H54 (cell line): Measurements from ENCODE around the gene MEIS1.

Experiments used
- DNase-seq: peaks from one replicate; pipeline ENCODE4 v3.0.0; 2011; ENCODE audit warnings: low spot score, mixed read lengths; ENCODE audit not compliant: insufficient read length
- FAIRE-seq: peaks from 3 replicates; lab custom pipeline; 2011; peaks lifted over from hg19 to GRCh38; lab: Jason Lieb, UNC
- POLR2A ChIP-seq: IDR thresholded peaks from 2 replicates; pipeline ENCODE4 v1.6.1; 2011; ENCODE audit warnings: low read depth, mild to moderate bottlenecking, low read length

Gene MEIS1

GRCh38 chr2:66548422-66548821, 113.5 kb downstream of the MEIS1 start:
- FAIRE-seq (no peak), DNase-seq (no peak)
- TF ChIP-seq POLR2A = no peak

- no peak for TF ChIP-seq POLR2A
- FAIRE-seq = no peak
- DNase-seq = no peak
Measured at GRCh38 chr2:66550826-66551225, 115.9 kb downstream of the MEIS1 start.

GRCh38 chr2:66553370-66553769, 118.4 kb downstream of the MEIS1 start:
- no peak for TF ChIP-seq POLR2A
- FAIRE-seq (no peak), DNase-seq (no peak)

GRCh38 chr2:66555091-66555490, 120.2 kb downstream of the MEIS1 start:
- no peak for FAIRE-seq
- DNase-seq = no peak
- TF ChIP-seq POLR2A = no peak

- TF ChIP-seq POLR2A = no peak
- FAIRE-seq (no peak), DNase-seq (no peak)
Measured at GRCh38 chr2:66555501-66556324, 120.8 kb downstream of the MEIS1 start.

DNA sequence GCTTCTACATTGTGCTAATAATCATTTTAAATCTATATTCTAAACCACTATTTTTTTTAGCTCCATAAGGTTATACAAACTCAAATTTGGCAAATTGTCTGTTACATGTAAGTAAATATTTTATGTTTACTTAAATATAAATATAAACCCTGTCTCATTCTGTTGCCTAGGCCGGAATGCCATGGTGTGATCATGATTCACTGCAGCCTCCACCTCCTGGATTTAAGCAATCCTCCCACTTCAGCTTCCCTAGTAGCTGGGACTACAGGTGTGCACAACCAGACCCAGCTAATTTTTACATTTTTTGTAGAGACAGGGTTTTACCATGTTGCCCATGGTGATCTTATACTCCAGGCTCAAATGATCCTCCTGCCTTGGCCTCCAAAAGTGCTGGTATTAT, 124.7 kb downstream of the MEIS1 start:
- no peak for DNase-seq
- TF ChIP-seq POLR2A = no peak
- no peak for FAIRE-seq

DNA sequence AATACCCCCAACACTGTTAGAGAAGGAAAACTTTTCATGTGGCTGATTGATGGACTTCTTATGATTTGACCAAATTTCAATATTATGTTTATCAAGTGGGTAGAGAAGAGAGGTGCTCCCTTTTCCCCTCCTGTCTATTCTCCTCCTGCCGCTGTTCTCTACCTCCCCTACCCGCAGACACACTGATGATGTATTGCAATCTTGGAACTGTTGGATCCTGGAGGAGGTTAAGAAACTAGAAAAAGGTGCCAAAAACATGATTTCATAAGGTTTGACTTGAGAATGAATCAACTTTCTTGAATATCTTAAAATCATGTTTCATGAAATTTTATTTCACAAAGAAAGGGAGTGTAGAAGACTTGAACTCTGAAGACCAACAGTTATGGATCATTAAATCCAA, 125.8 kb downstream of the MEIS1 start:
- FAIRE-seq = no peak
- no peak for TF ChIP-seq POLR2A
- DNase-seq = no peak

- no peak for TF ChIP-seq POLR2A
- FAIRE-seq = no peak
- no peak for DNase-seq
Measured at GRCh38 chr2:66561645-66562303, 126.8 kb downstream of the MEIS1 start.

DNA sequence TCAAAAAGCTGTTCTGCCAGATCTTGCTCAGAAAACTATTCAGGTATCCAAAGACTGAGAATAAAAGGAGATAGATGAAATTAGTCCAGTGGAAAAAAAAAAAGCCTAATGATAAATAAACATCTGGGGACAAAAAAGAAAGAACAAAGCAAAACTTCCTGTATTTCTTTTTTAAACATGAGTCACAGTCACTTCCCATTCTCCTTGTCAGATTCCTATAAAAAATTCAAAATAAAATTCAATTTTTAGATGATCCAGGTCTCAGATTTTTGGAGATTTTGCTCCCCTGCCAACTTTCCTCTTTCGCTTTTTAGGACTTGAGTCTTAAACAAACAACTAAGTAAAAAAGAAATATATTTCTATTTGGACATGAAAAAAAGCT, 127.4 kb downstream of the MEIS1 start:
- FAIRE-seq = no peak
- no peak for TF ChIP-seq POLR2A
- DNase-seq = no peak

- no peak for DNase-seq
- no peak for TF ChIP-seq POLR2A
- no peak for FAIRE-seq
Measured at GRCh38 chr2:66563473-66563872, 128.5 kb downstream of the MEIS1 start.

DNA sequence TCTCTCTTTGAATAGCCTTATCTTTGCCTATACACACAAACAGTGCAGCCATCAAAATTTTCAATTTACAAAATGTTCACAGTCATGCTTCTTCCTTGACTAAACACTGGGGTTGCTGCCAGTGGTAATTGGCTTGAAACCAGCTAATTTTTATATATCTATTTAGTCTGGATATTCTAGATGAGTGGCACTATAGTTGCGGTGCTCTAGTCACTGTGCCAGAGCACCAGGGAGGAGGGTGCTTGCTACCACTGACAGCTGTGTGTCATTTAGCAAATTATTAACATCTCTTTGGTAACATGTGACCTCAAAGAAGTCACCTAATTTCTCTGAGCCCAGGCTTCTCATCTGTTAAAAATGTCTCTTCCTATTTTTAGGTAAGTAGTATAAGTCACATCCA, 130.4 kb downstream of the MEIS1 start:
- no peak for TF ChIP-seq POLR2A
- no peak for FAIRE-seq
- no peak for DNase-seq

GRCh38 chr2:66566726-66567399, 131.9 kb downstream of the MEIS1 start:
- FAIRE-seq (no peak), DNase-seq (no peak)
- no peak for TF ChIP-seq POLR2A

- DNase-seq (no peak), FAIRE-seq (no peak)
- no peak for TF ChIP-seq POLR2A
Measured at GRCh38 chr2:66567729-66568128, 132.8 kb downstream of the MEIS1 start.

GRCh38 chr2:66568650-66569300, 133.8 kb downstream of the MEIS1 start:
- FAIRE-seq (no peak), DNase-seq (no peak)
- no peak for TF ChIP-seq POLR2A
